Fibroblast of pulmonary artery (primary cell): ENCODE measurements around the gene IL2RA.

Experiments used
- DNase-seq: peaks from one replicate; pipeline ENCODE4 v3.0.0-alpha.2; 2010; ENCODE audit warnings: low read depth
- H3K4me3 ChIP-seq: replicated peaks from 2 replicates; pipeline ENCODE4 v1.5.1; 2011; ENCODE audit warnings: low read depth, mild to moderate bottlenecking, control low read depth, low read length, moderate library complexity
- CTCF ChIP-seq: IDR thresholded peaks from 2 replicates; pipeline ENCODE4 v1.5.1; 2011; ENCODE audit warnings: mild to moderate bottlenecking, control low read depth, low read length, inconsistent platforms; ENCODE audit errors: missing control alignments

The IL2RA gene

GRCh38 chr10:6019796-6020195 lies 42.4 kb downstream of the IL2RA start:
- no peak for DNase-seq
- no peak for TF ChIP-seq CTCF
- H3K4me3 ChIP-seq = no peak overlapping the region

GRCh38 chr10:6019010-6019782 lies 43.0 kb downstream of the IL2RA start:
- H3K4me3 ChIP-seq = no peak overlapping the region
- DNase-seq = no peak
- no peak for TF ChIP-seq CTCF

- TF ChIP-seq CTCF = no peak
- no peak overlapping the region for H3K4me3 ChIP-seq
- peak; percentile 83 for DNase-seq
Measured at GRCh38 chr10:6018422-6018821, 43.7 kb downstream of the IL2RA start.

GRCh38 chr10:6017781-6018354 lies 44.3 kb downstream of the IL2RA start:
- no peak for DNase-seq
- no peak overlapping the region for H3K4me3 ChIP-seq
- no peak for TF ChIP-seq CTCF

- H3K4me3 ChIP-seq = no peak overlapping the region
- peak; percentile 84 for TF ChIP-seq CTCF
- peak; percentile 69 for DNase-seq
Measured at GRCh38 chr10:6014241-6014761, 47.9 kb downstream of the IL2RA start.

- no peak for DNase-seq
- no peak overlapping the region for H3K4me3 ChIP-seq
- TF ChIP-seq CTCF = no peak
Measured at GRCh38 chr10:6013413-6014192, 48.6 kb downstream of the IL2RA start.
